GM12878 (cell line): ENCODE data around the gene SORCS1. TPM values are rescaled to one million over a fixed set of nuclear protein-coding genes. Genes with fewer than 3 reads are reported as not detected.

Experiments used
- ATAC-seq: fragments of 200-7000 bp; cut with Tn5 transposase; 3 replicates; pipeline ENCODE4 v1.9.1; 2020; ENCODE audit warnings: mild to moderate bottlenecking, moderate library complexity
- BruUV-seq: library from RNA; stranded (reverse); fragments of 400-500 nt; replicated peaks from 2 replicates; lab custom pipeline; 2021; lab: Mats Ljungman, UMichigan
- CTCF ChIA-PET: fragments of 300-600 bp; sonication (Branson Sonifier 250); formaldehyde crosslinking; extraction: SDS; loops from one replicate; lab custom pipeline; 2021; ENCODE audit warnings: inconsistent platforms; lab: Yijun Ruan, JAX
- POLR2A ChIA-PET: fragments of 350-600 bp; formaldehyde crosslinking; extraction: SDS; loops from one replicate; lab custom pipeline; 2021; ENCODE audit warnings: inconsistent platforms; lab: Charles Lee
- RAD21 ChIA-PET: fragments of 300-600 bp; sonication (Branson Sonifier 250); formaldehyde crosslinking; loops from one replicate; lab custom pipeline; 2023; ENCODE audit warnings: antibody characterized with exemption; ENCODE audit not compliant: unreplicated experiment; lab: Charles Lee
- SMC1A ChIA-PET: fragments of 300-600 bp; sonication (Branson Sonifier 250); formaldehyde crosslinking; loops from one replicate; lab custom pipeline; 2023; ENCODE audit not compliant: unreplicated experiment, uncharacterized antibody; lab: Charles Lee
- DNase-seq: peaks from one replicate; pipeline ENCODE4 v3.0.0-alpha.2; 2011; ENCODE audit warnings: low read depth, low spot score
- FAIRE-seq: peaks from 3 replicates; lab custom pipeline; 2011; peaks lifted over from hg19 to GRCh38; lab: Jason Lieb, UNC
- H2AFZ ChIP-seq: 2 replicates; pipeline ENCODE4 v1.6.0; 2011; ENCODE audit warnings: low read depth, low read length, control low read depth; ENCODE audit not compliant: control insufficient read depth
- H3K27ac ChIP-seq: 2 replicates; pipeline ENCODE4 v1.5.1; 2011; ENCODE audit warnings: control low read depth; ENCODE audit not compliant: control insufficient read depth, insufficient read depth
- H3K27me3 ChIP-seq, 2 experiments: replicated peaks in 1 of 2; 2 replicates each; pipeline versions ENCODE4 v1.6.0 to v1.6.1; 2011; ENCODE audit warnings: low read length in 1 of 2; ENCODE audit not compliant: control insufficient read depth in 2 of 2, insufficient read depth in 2 of 2
- H3K36me3 ChIP-seq, 2 experiments: 2 replicates each; pipeline ENCODE4 v1.5.1; 2011; ENCODE audit warnings: low read length in 1 of 2; ENCODE audit not compliant: control insufficient read depth in 2 of 2, insufficient read depth in 2 of 2
- H3K4me1 ChIP-seq: 2 replicates; pipeline ENCODE4 v1.6.1; 2011; ENCODE audit warnings: mild to moderate bottlenecking, low read length, moderate library complexity, mixed read lengths; ENCODE audit not compliant: control insufficient read depth, insufficient read depth
- H3K4me2 ChIP-seq: 2 replicates; pipeline ENCODE4 v1.6.0; 2011; ENCODE audit warnings: control low read depth; ENCODE audit not compliant: control insufficient read depth, insufficient read depth
- H3K4me3 ChIP-seq: fragments of 200-600 bp; sonication (generic); 2 replicates; pipeline ENCODE4 v1.5.1; 2016
- H3K79me2 ChIP-seq: 2 replicates; pipeline ENCODE4 v1.6.0; 2011; ENCODE audit warnings: low read length; ENCODE audit not compliant: control insufficient read depth, insufficient read depth
- H3K9ac ChIP-seq: 2 replicates; pipeline ENCODE4 v1.8.0; 2011; ENCODE audit warnings: low read length, control low read depth, mixed read lengths; ENCODE audit not compliant: control insufficient read depth, insufficient read depth
- H3K9me3 ChIP-seq: replicated peaks from 3 replicates; pipeline ENCODE4 v1.5.1; 2011; ENCODE audit warnings: mild to moderate bottlenecking, low read length; ENCODE audit not compliant: control insufficient read depth, insufficient read depth
- H4K20me1 ChIP-seq: 2 replicates; pipeline ENCODE4 v1.6.0; 2011; ENCODE audit not compliant: control insufficient read depth, insufficient read depth
- BACH1 ChIP-seq: fragments of 450-650 bp; IDR thresholded peaks from 2 replicates; pipeline ENCODE4 v1.6.1; 2017; ENCODE audit warnings: mild to moderate bottlenecking, borderline replicate concordance
- BRCA1 ChIP-seq: IDR thresholded peaks from 2 replicates; pipeline ENCODE4 v1.6.1; 2011; ENCODE audit warnings: low read depth, low read length, improper control_type of control experiment
- DPF2 ChIP-seq: fragments of 450-650 bp; IDR thresholded peaks from 2 replicates; pipeline ENCODE4 v1.6.1; 2017; ENCODE audit warnings: mild to moderate bottlenecking
- ESRRA ChIP-seq: IDR thresholded peaks from 2 replicates; pipeline ENCODE4 v1.6.1; 2012; ENCODE audit warnings: mild to moderate bottlenecking, low read length, improper control_type of control experiment
- IRF4 ChIP-seq: IDR thresholded peaks from 2 replicates; pipeline ENCODE4 v1.6.1; 2011; ENCODE audit warnings: low read depth, low read length
- MLLT1 ChIP-seq: fragments of 450-650 bp; IDR thresholded peaks from 2 replicates; pipeline ENCODE4 v1.6.1; 2016; ENCODE audit warnings: mild to moderate bottlenecking
- MTA2 ChIP-seq: fragments of 450-650 bp; IDR thresholded peaks from 2 replicates; pipeline ENCODE4 v1.6.1; 2016; ENCODE audit warnings: low read depth, mild to moderate bottlenecking, moderate library complexity
- NKRF ChIP-seq: fragments of 450-650 bp; conservative IDR thresholded peaks from 2 replicates; pipeline ENCODE4 v1.6.1; 2017; ENCODE audit warnings: mild to moderate bottlenecking, moderate library complexity
- SMAD5 ChIP-seq: IDR thresholded peaks from 2 replicates; pipeline ENCODE4 v1.6.1; 2016; ENCODE audit warnings: antibody characterized with exemption, low read depth
- SRF ChIP-seq, 2 experiments: IDR thresholded peaks; 2 replicates each; pipeline ENCODE4 v1.6.1; 2011; ENCODE audit warnings: low read depth in 2 of 2, low read length in 2 of 2, mild to moderate bottlenecking in 1 of 2, moderate library complexity in 1 of 2
- YY1 ChIP-seq: IDR thresholded peaks from 2 replicates; pipeline ENCODE4 v1.6.1; 2011; ENCODE audit warnings: low read depth, mild to moderate bottlenecking, low read length
- ZSCAN29 ChIP-seq: fragments of 450-650 bp; IDR thresholded peaks from 2 replicates; pipeline ENCODE4 v1.6.1; 2017; ENCODE audit warnings: mild to moderate bottlenecking, moderate library complexity
- WGBS: methylation state at CpG from one replicate; pipeline ENCODE4 v1.1.6; 2016; ENCODE audit warnings: low lambda C conversion rate; ENCODE audit not compliant: insufficient replicate concordance, insufficient coverage; ENCODE audit errors: missing lambda C conversion rate; 5-methylcytosine and 5-hydroxymethylcytosine counted together
- in situ Hi-C: fragments of 300-500 bp; cut with MboI; formaldehyde crosslinking; loops from 9 replicates; pipeline ENCODE4 v1.14.3; 2018; ENCODE audit warnings: mixed read lengths
- intact Hi-C: fragments of 100-400 bp; cut with micrococcal nuclease; formaldehyde crosslinking; loops from one replicate; pipeline ENCODE4 v1.14.2; 2022; ENCODE audit not compliant: unreplicated experiment
- polyA plus RNA-seq, 11 experiments: library from polyadenylated mRNA; depleted of rRNA in 4 of 11; unstranded in 6 of 11; stranded (reverse) in 5 of 11; fragments of >200 nt; fragmentation: Nextera tagmentation in 4 of 11; fragmentation: Illumina TruSeq in 1 of 11; extraction: Ambion mirVana in 4 of 11; extraction: Trizol in 1 of 11; gene quantifications; 1 replicate in 1 of 11; 2 replicates in 10 of 11; pipeline versions ENCODE4 v1.2.1 to v1.2.3, GENCODE V29; 2011 to 2016; ENCODE audit warnings: inconsistent platforms in 2 of 11, missing spikeins in 2 of 11, low read depth in 1 of 11
- total RNA-seq, 4 experiments: library from RNA; depleted of rRNA in 3 of 4; stranded (reverse); fragments of >200 nt in 3 of 4; fragmentation: Illumina TruSeq in 1 of 4; extraction: Trizol in 1 of 4; gene quantifications; 2 replicates each; pipeline versions ENCODE4 v1.2.1 to v1.2.3, GENCODE V29; 2013 to 2021

SORCS1 gene
- total and polyA plus RNA-seq, 10 of the 15 experiments (the other 5 are each of a cell fraction or from before 2014, with no cell fraction given) = 0.02 to 9.6 (median 0.06) TPM; not detected in 3

GRCh38 chr10:106720683-106721082 lies 443.8 kb downstream of the SORCS1 start:
- H2AFZ ChIP-seq = no peak overlapping the region
- no peak for FAIRE-seq

DNA sequence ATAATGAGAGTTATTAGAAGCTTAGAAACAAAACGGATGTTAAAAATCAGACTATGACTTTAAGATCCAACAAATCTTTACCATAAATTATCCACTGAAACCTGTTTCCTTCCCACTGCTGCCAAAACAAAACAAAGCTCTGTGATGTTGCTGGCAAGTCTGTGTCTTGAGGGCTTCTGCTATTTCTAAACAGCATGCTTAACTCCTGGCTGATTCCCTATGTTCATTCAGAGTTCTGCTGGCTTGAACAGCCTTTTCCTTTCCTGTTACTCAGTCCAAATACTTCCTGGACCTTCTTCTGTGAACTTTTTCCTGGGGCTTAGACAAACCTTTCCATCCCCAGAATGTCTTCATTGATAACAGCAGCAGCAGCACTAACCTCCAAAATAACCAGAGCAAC lies 448.1 kb downstream of the SORCS1 start:
- Histone ChIP-seq H4K20me1 (no peaks in the 10 kb centered on the region), H3K79me2 (no peaks in the 10 kb centered on the region), H3K27me3 (no peaks in the 10 kb centered on the region; a peak in 1 of 4 replicates), H3K9me3 (no peaks in the 10 kb centered on the region; the same call in 2 of the 3 replicates), H3K4me2 (no peak overlapping the region), H3K4me1 (no peaks in the 10 kb centered on the region), H3K9ac (no peak overlapping the region), H3K27ac (no peak overlapping the region), H3K36me3 (no peaks in the 10 kb centered on the region), H2AFZ (no peak overlapping the region), H3K4me3 (no peak overlapping the region)
- intact Hi-C loops (no loop called here), in situ Hi-C loops (no loop called here)
- ChIA-PET RAD21 (no interaction called here), SMC1A (interaction anchor here (0.8 to 2.1 kb wide), 5 partner anchors 10 to 159 kb away, joined by 3 to 8 read pairs (median 3); no protein-coding TSS in a partner anchor), CTCF (interaction anchor here (1.0 to 2.8 kb wide), 3 partner anchors 9 to 1096 kb away, joined by 3 to 20 read pairs (median 4); no protein-coding TSS in a partner anchor), POLR2A (no interaction called here)
- ATAC-seq = no peak
- FAIRE-seq = no peak
- BruUV-seq = no TSS peak
- WGBS = 0% methylated on average over 1 of the region's 1 CpG
- no peak for DNase-seq
- TF ChIP-seq MLLT1 = no peak
- no peak for TF ChIP-seq NKRF
- TF ChIP-seq BACH1 = no peak
- no peak for TF ChIP-seq ESRRA
- no peak for TF ChIP-seq DPF2
- TF ChIP-seq SMAD5 = no peak
- no peak for TF ChIP-seq YY1
- TF ChIP-seq ZSCAN29 = no peak
- no peak for TF ChIP-seq SRF (IDR thresholded peaks at IDR 0.05; ENCODE audit: low read depth in 2 of 2, low read length in 2 of 2)
- TF ChIP-seq MTA2 = no peak

More at GRCh38 chr10:106720683-106721082, 443.8 kb downstream of the SORCS1 start:
- H3K36me3 ChIP-seq = no peaks in the 10 kb centered on the region
- no peak overlapping the region for H3K4me2 ChIP-seq
- no peak overlapping the region for H3K27ac ChIP-seq
- ChIA-PET SMC1A (interaction anchor here (2.5 kb wide), 1 partner anchor 15 kb away, joined by 7 read pairs; no protein-coding TSS in a partner anchor), RAD21 (no interaction called here)
- H3K79me2 ChIP-seq = no peaks in the 10 kb centered on the region
- H3K9me3 ChIP-seq = no peaks in the 10 kb centered on the region; the same call in 2 of the 3 replicates
- DNase-seq = no peak
- intact Hi-C loops = no loop called here
- in situ Hi-C loops = no loop called here
- TF ChIP-seq BRCA1 (no peak), IRF4 (no peak)
- TF ChIP-seq, all 136 proteins: peak for 0
- POLR2A ChIA-PET = no interaction called here
- no TSS peak for BruUV-seq
- H3K4me1 ChIP-seq = no peaks in the 10 kb centered on the region
- 13% methylated on average over 2 of the region's 2 CpGs for WGBS
- no peaks in the 10 kb centered on the region for H4K20me1 ChIP-seq
- CTCF ChIA-PET = interaction anchor here (0.7 to 2.0 kb wide), 3 partner anchors 9 to 688 kb away, joined by 3 to 12 read pairs (median 3); no protein-coding TSS in a partner anchor
- no peak overlapping the region for H3K9ac ChIP-seq
- no peak overlapping the region for H3K4me3 ChIP-seq
- no peak for ATAC-seq
- H3K27me3 ChIP-seq = no peaks in the 10 kb centered on the region; a peak in 1 of 4 replicates
